ENCODE data around the gene SH3BGRL2.
"Not testable (repeated sequence)": the region's sequence is repeated elsewhere in the genome, so short reads cannot be mapped to it uniquely, and the experiment has no call there.

GRCh38 chr6:79682682-79683081 is 51.6 kb downstream of the SH3BGRL2 start:
- TF ChIP-seq EZH2 (IDR thresholded peaks at IDR 0.05; ENCODE audit: borderline replicate concordance, insufficient read depth, low read depth, low read length, poor library complexity, severe bottlenecking); CTCF (IDR thresholded peaks at IDR 0.05): not testable (repeated sequence)

Measured in B cell (primary cell).